ENCODE measurements around the gene OTX1. TPM values are rescaled to one million over a fixed set of nuclear protein-coding genes. Genes with fewer than 3 reads are reported as not detected.
"Not testable (repeated sequence)": the region's sequence is repeated elsewhere in the genome, so short reads cannot be mapped to it uniquely, and the experiment has no call there.

OTX1 gene
- total and polyA plus RNA-seq, 2 experiments from 2014 or later, result 0.66 TPM; not detected in 1

GRCh38 chr2:63073994-63074393 is 23.4 kb downstream of the OTX1 start:
- no peaks in the 10 kb centered on the region for H3K9me3 ChIP-seq (ENCODE audit: low read depth)
- H3K36me3 ChIP-seq, result no peaks in the 10 kb centered on the region
- DNase-seq (ENCODE audit: low read depth in 1 of 2, low spot score in 1 of 2), result no peak
- H3K4me3 ChIP-seq, result no peak overlapping the region
- H3K27ac ChIP-seq, result no peak overlapping the region
- H3K4me1 ChIP-seq (ENCODE audit: low read depth), result no peaks in the 10 kb centered on the region
- peaks cover 4% of the 10 kb centered on the region for H3K27me3 ChIP-seq
- TF ChIP-seq, protein P1, sequence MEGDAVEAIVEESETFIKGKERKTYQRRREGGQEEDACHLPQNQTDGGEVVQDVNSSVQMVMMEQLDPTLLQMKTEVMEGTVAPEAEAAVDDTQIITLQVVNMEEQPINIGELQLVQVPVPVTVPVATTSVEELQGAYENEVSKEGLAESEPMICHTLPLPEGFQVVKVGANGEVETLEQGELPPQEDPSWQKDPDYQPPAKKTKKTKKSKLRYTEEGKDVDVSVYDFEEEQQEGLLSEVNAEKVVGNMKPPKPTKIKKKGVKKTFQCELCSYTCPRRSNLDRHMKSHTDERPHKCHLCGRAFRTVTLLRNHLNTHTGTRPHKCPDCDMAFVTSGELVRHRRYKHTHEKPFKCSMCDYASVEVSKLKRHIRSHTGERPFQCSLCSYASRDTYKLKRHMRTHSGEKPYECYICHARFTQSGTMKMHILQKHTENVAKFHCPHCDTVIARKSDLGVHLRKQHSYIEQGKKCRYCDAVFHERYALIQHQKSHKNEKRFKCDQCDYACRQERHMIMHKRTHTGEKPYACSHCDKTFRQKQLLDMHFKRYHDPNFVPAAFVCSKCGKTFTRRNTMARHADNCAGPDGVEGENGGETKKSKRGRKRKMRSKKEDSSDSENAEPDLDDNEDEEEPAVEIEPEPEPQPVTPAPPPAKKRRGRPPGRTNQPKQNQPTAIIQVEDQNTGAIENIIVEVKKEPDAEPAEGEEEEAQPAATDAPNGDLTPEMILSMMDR (IDR thresholded peaks at IDR 0.05; ENCODE audit: low read depth, low read length), result no peak

DNA sequence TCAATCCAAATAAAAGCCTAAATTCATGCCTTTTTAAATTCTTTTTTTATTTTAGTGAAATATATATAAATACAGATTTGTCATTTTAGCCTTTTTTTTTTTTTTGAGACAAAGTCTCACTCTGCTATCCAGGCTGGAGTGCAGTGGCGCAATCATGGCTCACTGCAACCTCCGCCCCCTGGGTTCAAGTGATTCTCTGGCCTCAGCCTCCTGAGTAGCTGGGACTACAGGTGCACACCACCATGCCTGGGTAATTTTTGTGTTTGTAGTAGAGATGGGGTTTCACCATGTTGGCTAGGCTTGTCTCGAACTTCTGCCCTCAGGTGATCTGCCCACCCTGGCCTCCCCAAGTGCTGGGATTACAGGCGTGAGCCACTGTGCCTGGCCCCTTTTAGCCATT is 23.8 kb downstream of the OTX1 start:
- H3K4me1 ChIP-seq (ENCODE audit: low read depth); H3K36me3 ChIP-seq; H3K27me3 ChIP-seq; H3K4me3 ChIP-seq; DNase-seq (ENCODE audit: low read depth in 1 of 2, low spot score in 1 of 2); H3K9me3 ChIP-seq (ENCODE audit: low read depth); H3K27ac ChIP-seq: not testable (repeated sequence)

DNA sequence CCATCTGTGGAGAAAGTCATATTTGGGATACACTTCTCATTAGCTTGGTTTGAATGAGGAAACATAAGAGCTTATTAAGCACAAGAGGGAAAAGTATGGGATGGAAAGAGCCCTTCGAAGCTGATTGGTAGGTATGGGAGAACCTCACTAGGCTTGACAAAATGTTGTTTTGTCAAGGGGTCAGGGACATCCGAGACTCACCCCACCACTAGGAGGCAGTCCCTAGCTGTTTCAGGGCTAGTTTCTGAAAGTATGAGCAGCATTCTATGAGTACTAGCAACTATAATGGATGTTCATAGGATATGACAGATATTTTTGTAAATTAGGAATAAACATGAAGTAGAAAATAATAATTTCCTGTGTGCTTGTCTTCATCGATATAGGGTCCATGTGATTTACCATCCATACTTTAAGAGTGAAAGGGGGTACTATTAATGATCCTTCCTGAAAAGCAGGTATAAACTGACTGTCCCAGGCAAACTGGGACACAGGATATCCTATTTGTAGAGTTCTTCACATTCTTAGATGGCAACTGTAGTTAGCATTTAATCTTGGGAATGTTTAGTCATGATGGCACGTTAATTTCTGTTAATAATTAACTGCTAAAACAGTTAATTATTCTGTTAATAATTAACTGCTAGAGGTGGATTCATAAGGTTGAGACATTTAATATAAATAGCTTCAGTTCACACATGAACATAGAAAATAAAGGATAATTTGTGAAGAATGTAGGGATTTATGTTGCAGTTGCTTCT is 28.4 kb downstream of the OTX1 start:
- TF ChIP-seq, protein P1 (IDR thresholded peaks at IDR 0.05; ENCODE audit: low read depth, low read length), result peak; percentile 37
- no peaks in the 10 kb centered on the region for H3K27me3 ChIP-seq
- H3K4me3 ChIP-seq, result no peak overlapping the region
- no peak for DNase-seq (ENCODE audit: low read depth in 1 of 2, low spot score in 1 of 2)
- H3K9me3 ChIP-seq (ENCODE audit: low read depth), result no peaks in the 10 kb centered on the region
- H3K4me1 ChIP-seq (ENCODE audit: low read depth), result no peaks in the 10 kb centered on the region
- no peaks in the 10 kb centered on the region for H3K36me3 ChIP-seq
- no peak overlapping the region for H3K27ac ChIP-seq

- Histone ChIP-seq H3K4me1 (ENCODE audit: low read depth) (no peaks in the 10 kb centered on the region), H3K27ac (no peak overlapping the region), H3K27me3 (no peaks in the 10 kb centered on the region), H3K9me3 (ENCODE audit: low read depth) (no peaks in the 10 kb centered on the region), H3K4me3 (no peak overlapping the region), H3K36me3 (no peaks in the 10 kb centered on the region)
- TF ChIP-seq, protein P1 (IDR thresholded peaks at IDR 0.05; ENCODE audit: low read depth, low read length), result no peak
- no peak for DNase-seq (ENCODE audit: low read depth in 1 of 2, low spot score in 1 of 2)
Measured at GRCh38 chr2:63081404-63081803, 30.8 kb downstream of the OTX1 start.

- TF ChIP-seq, protein P1 (IDR thresholded peaks at IDR 0.05; ENCODE audit: low read depth, low read length), result no peak
- H3K27me3 ChIP-seq, result no peaks in the 10 kb centered on the region
- no peak overlapping the region for H3K27ac ChIP-seq
- no peak for DNase-seq (ENCODE audit: low read depth in 1 of 2, low spot score in 1 of 2)
- no peaks in the 10 kb centered on the region for H3K9me3 ChIP-seq (ENCODE audit: low read depth)
- H3K36me3 ChIP-seq, result no peaks in the 10 kb centered on the region
- no peaks in the 10 kb centered on the region for H3K4me1 ChIP-seq (ENCODE audit: low read depth)
- no peak overlapping the region for H3K4me3 ChIP-seq
Measured at GRCh38 chr2:63086687-63087086, 36.1 kb downstream of the OTX1 start.

GRCh38 chr2:63092401-63092800 is 41.8 kb downstream of the OTX1 start:
- Histone ChIP-seq H3K27me3 (no peaks in the 10 kb centered on the region), H3K4me3 (no peak overlapping the region), H3K4me1 (ENCODE audit: low read depth) (no peaks in the 10 kb centered on the region), H3K36me3 (no peaks in the 10 kb centered on the region), H3K27ac (no peak overlapping the region), H3K9me3 (ENCODE audit: low read depth) (no peaks in the 10 kb centered on the region)
- TF ChIP-seq, protein P1 (IDR thresholded peaks at IDR 0.05; ENCODE audit: low read depth, low read length), result no peak
- DNase-seq (ENCODE audit: low read depth in 1 of 2, low spot score in 1 of 2), result no peak
